HG03159 (cell line): ENCODE data around the gene BACH2.
"Not testable (repeated sequence)": the region's sequence is repeated elsewhere in the genome, so short reads cannot be mapped to it uniquely, and the experiment has no call there.

ENCODE experiments used
- ATAC-seq: cut with Tn5 transposase; IDR thresholded peaks from one replicate; pipeline ENCODE4 v1.9.1; 2021; ENCODE audit warnings: mild to moderate bottlenecking, moderate library complexity; ENCODE audit not compliant: unreplicated experiment

Gene BACH2

GRCh38 chr6:90166155-90166924, 130.3 kb downstream of the BACH2 start:
- ATAC-seq = not testable (repeated sequence)

- no peak for ATAC-seq
Measured at GRCh38 chr6:90162648-90163387, 133.8 kb downstream of the BACH2 start.

GRCh38 chr6:90160013-90160412, 136.6 kb downstream of the BACH2 start:
- no peak for ATAC-seq

- ATAC-seq = no peak
Measured at GRCh38 chr6:90159452-90159851, 137.2 kb downstream of the BACH2 start.

GRCh38 chr6:90158936-90159335, 137.7 kb downstream of the BACH2 start:
- no peak for ATAC-seq

GRCh38 chr6:90157441-90157840, 139.2 kb downstream of the BACH2 start:
- ATAC-seq = no peak

GRCh38 chr6:90156861-90157260, 139.8 kb downstream of the BACH2 start:
- ATAC-seq = no peak

- no peak for ATAC-seq
Measured at GRCh38 chr6:90154755-90155470, 141.7 kb downstream of the BACH2 start.

GRCh38 chr6:90151576-90152422, 144.8 kb downstream of the BACH2 start:
- no peak for ATAC-seq

GRCh38 chr6:90149280-90149679, 147.4 kb downstream of the BACH2 start:
- ATAC-seq = no peak

GRCh38 chr6:90148867-90149266, 147.8 kb downstream of the BACH2 start:
- no peak for ATAC-seq

- no peak for ATAC-seq
Measured at GRCh38 chr6:90146921-90147649, 149.6 kb downstream of the BACH2 start.

- no peak for ATAC-seq
Measured at GRCh38 chr6:90146024-90146423, 150.6 kb downstream of the BACH2 start.

GRCh38 chr6:90144928-90145555, 151.6 kb downstream of the BACH2 start:
- ATAC-seq = no peak

GRCh38 chr6:90144396-90144795, 152.2 kb downstream of the BACH2 start:
- peak; percentile 53 for ATAC-seq

GRCh38 chr6:90140683-90141082, 156.0 kb downstream of the BACH2 start:
- no peak for ATAC-seq

GRCh38 chr6:90139272-90139817, 157.3 kb downstream of the BACH2 start:
- ATAC-seq = no peak

- no peak for ATAC-seq
Measured at GRCh38 chr6:90136837-90137568, 159.6 kb downstream of the BACH2 start.

- no peak for ATAC-seq
Measured at GRCh38 chr6:90136176-90136575, 160.5 kb downstream of the BACH2 start.
